Measurements from ENCODE around the gene RPN2. TPM values are rescaled to one million over a fixed set of nuclear protein-coding genes. Genes with fewer than 3 reads are reported as not detected.
A peak's percentile ranks its signal among the peaks of the same experiment; 100 is the strongest.

RPN2 gene
- total and polyA plus RNA-seq, 2 donors from 2014 or later = 175 to 207 TPM

DNA sequence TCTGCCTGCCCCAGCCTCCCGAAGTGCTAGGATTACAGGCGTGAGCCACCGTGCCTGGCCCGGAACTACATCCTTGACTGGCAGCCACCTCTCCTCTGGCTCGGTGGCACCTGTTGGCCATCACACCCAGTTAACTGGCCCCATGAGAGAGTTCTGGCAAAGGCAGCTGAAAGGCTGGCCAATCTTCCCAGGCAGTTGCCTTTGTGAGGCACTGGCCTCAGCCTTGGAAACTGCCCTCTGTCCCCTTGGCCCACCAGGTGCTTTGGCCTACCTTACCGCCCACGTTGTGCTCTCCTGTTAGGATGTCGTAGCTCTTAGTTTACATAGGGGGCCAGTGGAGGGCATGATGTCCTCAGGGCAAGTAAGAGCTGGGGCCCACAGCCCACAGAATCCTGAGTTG lies 100.7 kb downstream of the RPN2 start:
- DNase-seq (no peak), FAIRE-seq (no peak)
- Histone ChIP-seq H3K9me3 (ENCODE audit: control insufficient read depth in 2 of 3, insufficient read depth in 1 of 3, low read length in 3 of 3) (no peaks in the 10 kb centered on the region), H3K27ac (ENCODE audit: low read depth in 2 of 2, low read length in 2 of 2) (no peak overlapping the region), H3K4me3 (ENCODE audit: low read length in 3 of 3) (no peak overlapping the region), H3K4me1 (ENCODE audit: control insufficient read depth in 2 of 3, insufficient read depth in 2 of 3, low read depth in 1 of 3, low read length in 3 of 3) (peaks cover 0 to 9% (median 0%) of the 10 kb centered on the region in 3 donors), H3K36me3 (ENCODE audit: control insufficient read depth in 2 of 3, insufficient read depth in 3 of 3, low read length in 3 of 3) (no peaks in the 10 kb centered on the region), H3K9ac (ENCODE audit: low read length in 3 of 3) (no peak overlapping the region), H3K27me3 (ENCODE audit: control insufficient read depth, insufficient read depth, low read length) (no peaks in the 10 kb centered on the region)
- no peak for TF ChIP-seq CTCF (IDR thresholded peaks at IDR 0.05; ENCODE audit: borderline replicate concordance, extremely low read depth, insufficient read depth)
- intact Hi-C loops (cut with DNase I) = loop anchor here (10.0 kb wide), 1 partner anchor 105 kb away; no protein-coding TSS in a partner anchor

DNA sequence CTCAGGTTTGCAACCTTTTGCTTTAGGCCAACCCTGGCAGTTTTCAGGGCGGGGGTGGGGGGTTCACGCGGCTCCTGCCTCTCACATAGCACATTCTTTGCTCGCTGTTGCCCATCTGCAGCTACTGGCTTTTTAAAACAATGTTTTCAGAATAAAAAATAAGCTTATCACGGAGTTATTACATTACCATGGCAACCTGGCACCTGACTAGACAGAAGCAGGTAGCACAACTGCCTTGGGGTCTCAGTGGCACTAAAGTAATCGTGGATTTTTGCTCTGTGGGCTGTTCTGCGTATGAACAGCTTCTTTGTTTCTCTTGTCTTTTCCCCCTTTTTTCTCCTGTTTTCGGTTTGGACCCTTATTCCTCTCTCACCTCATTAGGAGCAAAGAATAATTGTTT lies 101.3 kb downstream of the RPN2 start:
- Histone ChIP-seq H3K4me1 (ENCODE audit: control insufficient read depth in 2 of 3, insufficient read depth in 2 of 3, low read depth in 1 of 3, low read length in 3 of 3) (peaks cover 0 to 9% (median 0%) of the 10 kb centered on the region in 3 donors), H3K27ac (ENCODE audit: low read depth in 2 of 2, low read length in 2 of 2) (no peak overlapping the region), H3K9ac (ENCODE audit: low read length in 3 of 3) (no peak overlapping the region), H3K36me3 (ENCODE audit: control insufficient read depth in 2 of 3, insufficient read depth in 3 of 3, low read length in 3 of 3) (no peaks in the 10 kb centered on the region), H3K4me3 (ENCODE audit: low read length in 3 of 3) (no peak overlapping the region), H3K9me3 (ENCODE audit: control insufficient read depth in 2 of 3, insufficient read depth in 1 of 3, low read length in 3 of 3) (no peaks in the 10 kb centered on the region), H3K27me3 (ENCODE audit: control insufficient read depth, insufficient read depth, low read length) (no peaks in the 10 kb centered on the region)
- DNase-seq (no peak), FAIRE-seq (no peak)
- no peak for TF ChIP-seq CTCF (IDR thresholded peaks at IDR 0.05; ENCODE audit: borderline replicate concordance, extremely low read depth, insufficient read depth)
- intact Hi-C loops (cut with DNase I) = loop anchor here (10.0 kb wide), 1 partner anchor 104 kb away; no protein-coding TSS in a partner anchor

DNA sequence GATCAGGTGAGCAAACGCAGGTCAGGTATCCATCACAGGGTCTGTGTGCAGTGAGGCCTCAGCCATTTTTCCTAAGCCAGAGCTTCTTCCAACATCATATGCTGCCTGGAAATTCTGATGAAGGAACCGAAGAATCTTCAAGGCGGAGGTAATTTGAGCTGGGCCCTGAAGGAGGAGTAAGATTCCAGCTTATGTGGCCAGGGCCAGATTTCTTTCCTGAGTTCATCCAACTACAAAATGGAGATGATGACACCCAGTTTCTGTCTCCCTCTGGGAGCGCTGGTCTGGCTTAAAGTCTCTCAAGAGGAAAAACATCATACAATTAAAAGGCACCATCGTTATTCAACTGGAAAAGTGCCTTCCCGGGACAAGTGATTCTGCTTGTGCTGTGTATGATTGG lies 103.4 kb downstream of the RPN2 start:
- no peak overlapping the region for H3K4me3 ChIP-seq (ENCODE audit: low read length in 3 of 3)
- no peaks in the 10 kb centered on the region for H3K9me3 ChIP-seq (ENCODE audit: control insufficient read depth in 2 of 3, insufficient read depth in 1 of 3, low read length in 3 of 3)
- no peak overlapping the region for H3K27ac ChIP-seq (ENCODE audit: low read depth in 2 of 2, low read length in 2 of 2)
- H3K27me3 ChIP-seq (ENCODE audit: control insufficient read depth, insufficient read depth, low read length) = no peaks in the 10 kb centered on the region
- no peaks in the 10 kb centered on the region for H3K36me3 ChIP-seq (ENCODE audit: control insufficient read depth in 2 of 3, insufficient read depth in 3 of 3, low read length in 3 of 3)
- no peak overlapping the region for H3K9ac ChIP-seq (ENCODE audit: low read length in 3 of 3)
- peaks cover 0 to under 1% (median 0%) of the 10 kb centered on the region in 3 donors for H3K4me1 ChIP-seq (ENCODE audit: control insufficient read depth in 2 of 3, insufficient read depth in 2 of 3, low read depth in 1 of 3, low read length in 3 of 3)
- FAIRE-seq (no peak), DNase-seq (peak in 3 of 5 donors; percentile 32 to 72 (median 59))
- TF ChIP-seq CTCF (IDR thresholded peaks at IDR 0.05; ENCODE audit: borderline replicate concordance, extremely low read depth, insufficient read depth) = peak; percentile 29
- intact Hi-C loops (cut with DNase I) = loop anchor here (10.0 kb wide), 1 partner anchor 102 kb away; no protein-coding TSS in a partner anchor

Data from kidney (tissue), 14 donors.